SU-DHL-6 (cell line): Measurements from ENCODE around the gene C1orf50.

Experiments used
- H2AFZ ChIP-seq: fragments of 200-600 bp; sonication (generic); 2 replicates; pipeline ENCODE4 v1.6.1; 2014; ENCODE audit warnings: low read depth, mild to moderate bottlenecking, moderate library complexity, mixed read lengths, antibody characterized with exemption, low read length; ENCODE audit not compliant: severe bottlenecking
- H3F3A ChIP-seq: fragments of 200-600 bp; shearing (Covaris generic); 2 replicates; pipeline ENCODE4 v1.6.0; 2016; ENCODE audit warnings: antibody characterized with exemption, mild to moderate bottlenecking; ENCODE audit not compliant: insufficient read depth
- H3K27ac ChIP-seq: fragments of 200-600 bp; sonication (generic); 2 replicates; pipeline ENCODE4 v1.5.1; 2016; ENCODE audit warnings: low read depth, mild to moderate bottlenecking, low read length, moderate library complexity, mixed read lengths
- H3K27me3 ChIP-seq: fragments of 200-600 bp; sonication (generic), shearing (Covaris generic); 2 replicates; pipeline ENCODE4 v1.6.0; 2014; ENCODE audit warnings: mild to moderate bottlenecking, low read length
- H3K36me3 ChIP-seq: fragments of 200-600 bp; sonication (generic); 2 replicates; pipeline ENCODE4 v1.6.1; 2014; ENCODE audit warnings: mild to moderate bottlenecking, low read length, mixed read lengths
- H3K4me2 ChIP-seq: fragments of 300-600, 200-600 bp; shearing (Covaris generic), sonication (generic); 2 replicates; pipeline ENCODE4 v1.6.0; 2014; ENCODE audit warnings: low read length, low read depth, mild to moderate bottlenecking; ENCODE audit not compliant: poor library complexity, severe bottlenecking
- H3K4me3 ChIP-seq: fragments of 200-600 bp; sonication (generic); 2 replicates; pipeline ENCODE4 v1.5.1; 2014; ENCODE audit warnings: antibody characterized with exemption, low read length, mild to moderate bottlenecking, mixed read lengths; ENCODE audit not compliant: insufficient read depth, poor library complexity, severe bottlenecking
- H3K79me2 ChIP-seq: fragments of 200-600 bp; sonication (generic); 2 replicates; pipeline ENCODE4 v1.6.1; 2014; ENCODE audit warnings: mild to moderate bottlenecking, low read length, moderate library complexity; ENCODE audit not compliant: insufficient read depth
- H3K9ac ChIP-seq: fragments of 200-600 bp; sonication (generic); 2 replicates; pipeline ENCODE4 v1.7.0; 2014; ENCODE audit warnings: mild to moderate bottlenecking, low read length
- H3K9me2 ChIP-seq: fragments of 200-600 bp; sonication (generic); replicated peaks from 2 replicates; pipeline ENCODE4 v1.6.1; 2014; ENCODE audit warnings: low read length; ENCODE audit not compliant: insufficient read depth
- H3K9me3 ChIP-seq: fragments of 200-600 bp; sonication (generic); 2 replicates; pipeline ENCODE4 v1.6.1; 2014; ENCODE audit warnings: low read length, mixed read lengths; ENCODE audit not compliant: insufficient read depth
- H4K20me1 ChIP-seq: fragments of 200-600 bp; sonication (generic); 2 replicates; pipeline ENCODE4 v1.6.1; 2014; ENCODE audit warnings: low read depth, mild to moderate bottlenecking, antibody characterized with exemption, low read length, moderate library complexity, mixed read lengths
- CTCF ChIP-seq: fragments of 200-600 bp; sonication (generic); IDR thresholded peaks from one replicate; pipeline ENCODE4 v1.5.1; 2017; ENCODE audit warnings: antibody characterized with exemption, mild to moderate bottlenecking, low read length, moderate library complexity; ENCODE audit not compliant: insufficient read depth, poor library complexity, severe bottlenecking
- EZH2phosphoT487 ChIP-seq: fragments of 200-600 bp; sonication (generic), shearing (Covaris generic); conservative IDR thresholded peaks from 2 replicates; pipeline ENCODE4 v1.6.1; 2018; ENCODE audit warnings: mild to moderate bottlenecking, antibody characterized with exemption, low read length, moderate library complexity, mixed read lengths

C1orf50 gene

GRCh38 chr1:42765269-42765668, 1.8 kb upstream of the C1orf50 start:
- Histone ChIP-seq H3F3A (no peaks in the 10 kb centered on the region), H3K4me3 (peak overlapping the region; percentile 77), H3K4me2 (peak overlapping the region; percentile 68), H3K9ac (no peak overlapping the region), H2AFZ (no peak overlapping the region), H3K9me3 (no peaks in the 10 kb centered on the region), H4K20me1 (peaks cover 4% of the 10 kb centered on the region; the same call in 1 of the 2 replicates), H3K27me3 (no peaks in the 10 kb centered on the region), H3K36me3 (no peaks in the 10 kb centered on the region), H3K27ac (no peak overlapping the region), H3K79me2 (peaks cover 42% of the 10 kb centered on the region), H3K9me2 (no peaks in the 10 kb centered on the region)
- no peak for TF ChIP-seq EZH2phosphoT487
- TF ChIP-seq CTCF = no peak

GRCh38 chr1:42765832-42766740, 963 bp upstream of the C1orf50 start:
- no peaks in the 10 kb centered on the region for H3F3A ChIP-seq
- no peak overlapping the region; the same call in 1 of the 2 replicates for H3K27ac ChIP-seq
- peak overlapping the region; percentile 81 for H2AFZ ChIP-seq
- peaks cover 4% of the 10 kb centered on the region; the same call in 1 of the 2 replicates for H4K20me1 ChIP-seq
- H3K4me3 ChIP-seq = peak overlapping the region; percentile 77
- peaks cover 50% of the 10 kb centered on the region for H3K79me2 ChIP-seq
- TF ChIP-seq CTCF = no peak
- no peak for TF ChIP-seq EZH2phosphoT487
- H3K9me2 ChIP-seq = no peaks in the 10 kb centered on the region
- H3K9ac ChIP-seq = peak overlapping the region; percentile 88
- H3K36me3 ChIP-seq = no peaks in the 10 kb centered on the region
- no peaks in the 10 kb centered on the region for H3K9me3 ChIP-seq
- H3K4me2 ChIP-seq = peak overlapping the region; percentile 68
- no peaks in the 10 kb centered on the region for H3K27me3 ChIP-seq

- no peaks in the 10 kb centered on the region for H3K9me3 ChIP-seq
- H3K27me3 ChIP-seq = no peaks in the 10 kb centered on the region
- H3K36me3 ChIP-seq = no peaks in the 10 kb centered on the region
- H4K20me1 ChIP-seq = peaks cover 4% of the 10 kb centered on the region; the same call in 1 of the 2 replicates
- TF ChIP-seq EZH2phosphoT487 (no peak), CTCF (no peak)
- H3K79me2 ChIP-seq = peaks cover 61% of the 10 kb centered on the region
- peak overlapping the region; percentile 90 for H3K4me2 ChIP-seq
- peak overlapping the region; percentile 81 for H2AFZ ChIP-seq
- H3K4me3 ChIP-seq = peak overlapping the region; percentile 69
- no peaks in the 10 kb centered on the region for H3F3A ChIP-seq
- H3K9ac ChIP-seq = peak overlapping the region; percentile 88
- peak overlapping the region; percentile 55 for H3K27ac ChIP-seq
- no peaks in the 10 kb centered on the region for H3K9me2 ChIP-seq
Measured at GRCh38 chr1:42767510-42768000, 506 bp downstream of the C1orf50 start.
